Fibroblast of mammary gland (primary cell): ENCODE measurements around the gene GJD4.

Experiments
- DNase-seq: peaks from one replicate; pipeline ENCODE4 v3.0.0-alpha.2; 2010; ENCODE audit warnings: low read depth
- H3K4me3 ChIP-seq: 2 replicates; pipeline ENCODE4 v1.5.1; 2011; ENCODE audit warnings: low read depth, mild to moderate bottlenecking, low read length, moderate library complexity; ENCODE audit not compliant: control insufficient read depth
- TF ChIP-seq, protein P1 (sequence below): conservative IDR thresholded peaks from 2 replicates; pipeline ENCODE4 v1.5.1; 2011; ENCODE audit warnings: low read depth, low read length, inconsistent platforms; ENCODE audit not compliant: control insufficient read depth, insufficient read depth

The GJD4 gene

DNA sequence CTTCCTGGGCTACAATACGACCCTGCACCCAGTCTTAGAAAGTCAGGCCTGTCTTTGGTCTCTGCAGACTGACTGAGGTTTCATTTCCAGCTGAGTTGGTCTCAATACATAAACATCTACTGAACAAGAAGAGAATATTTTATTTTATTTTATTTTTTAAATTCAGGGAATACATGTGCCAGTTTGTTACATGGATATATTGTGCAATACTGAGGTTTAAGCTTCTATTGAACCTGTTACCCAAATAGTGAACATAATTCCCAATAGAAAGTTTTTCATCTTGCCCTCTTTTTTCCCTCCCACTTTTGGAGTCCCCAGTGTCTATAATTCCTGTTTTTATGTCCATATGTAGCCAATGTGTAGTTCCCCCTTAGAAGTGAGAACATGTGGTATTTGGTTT, 26.3 kb downstream of the GJD4 start:
- H3K4me3 ChIP-seq, result no peak overlapping the region
- DNase-seq, result no peak
- TF ChIP-seq, protein P1, sequence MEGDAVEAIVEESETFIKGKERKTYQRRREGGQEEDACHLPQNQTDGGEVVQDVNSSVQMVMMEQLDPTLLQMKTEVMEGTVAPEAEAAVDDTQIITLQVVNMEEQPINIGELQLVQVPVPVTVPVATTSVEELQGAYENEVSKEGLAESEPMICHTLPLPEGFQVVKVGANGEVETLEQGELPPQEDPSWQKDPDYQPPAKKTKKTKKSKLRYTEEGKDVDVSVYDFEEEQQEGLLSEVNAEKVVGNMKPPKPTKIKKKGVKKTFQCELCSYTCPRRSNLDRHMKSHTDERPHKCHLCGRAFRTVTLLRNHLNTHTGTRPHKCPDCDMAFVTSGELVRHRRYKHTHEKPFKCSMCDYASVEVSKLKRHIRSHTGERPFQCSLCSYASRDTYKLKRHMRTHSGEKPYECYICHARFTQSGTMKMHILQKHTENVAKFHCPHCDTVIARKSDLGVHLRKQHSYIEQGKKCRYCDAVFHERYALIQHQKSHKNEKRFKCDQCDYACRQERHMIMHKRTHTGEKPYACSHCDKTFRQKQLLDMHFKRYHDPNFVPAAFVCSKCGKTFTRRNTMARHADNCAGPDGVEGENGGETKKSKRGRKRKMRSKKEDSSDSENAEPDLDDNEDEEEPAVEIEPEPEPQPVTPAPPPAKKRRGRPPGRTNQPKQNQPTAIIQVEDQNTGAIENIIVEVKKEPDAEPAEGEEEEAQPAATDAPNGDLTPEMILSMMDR, result no peak

GRCh38 chr10:35632027-35632426, 26.9 kb downstream of the GJD4 start:
- H3K4me3 ChIP-seq, result no peak overlapping the region
- TF ChIP-seq, protein P1, result no peak
- DNase-seq, result no peak

DNA sequence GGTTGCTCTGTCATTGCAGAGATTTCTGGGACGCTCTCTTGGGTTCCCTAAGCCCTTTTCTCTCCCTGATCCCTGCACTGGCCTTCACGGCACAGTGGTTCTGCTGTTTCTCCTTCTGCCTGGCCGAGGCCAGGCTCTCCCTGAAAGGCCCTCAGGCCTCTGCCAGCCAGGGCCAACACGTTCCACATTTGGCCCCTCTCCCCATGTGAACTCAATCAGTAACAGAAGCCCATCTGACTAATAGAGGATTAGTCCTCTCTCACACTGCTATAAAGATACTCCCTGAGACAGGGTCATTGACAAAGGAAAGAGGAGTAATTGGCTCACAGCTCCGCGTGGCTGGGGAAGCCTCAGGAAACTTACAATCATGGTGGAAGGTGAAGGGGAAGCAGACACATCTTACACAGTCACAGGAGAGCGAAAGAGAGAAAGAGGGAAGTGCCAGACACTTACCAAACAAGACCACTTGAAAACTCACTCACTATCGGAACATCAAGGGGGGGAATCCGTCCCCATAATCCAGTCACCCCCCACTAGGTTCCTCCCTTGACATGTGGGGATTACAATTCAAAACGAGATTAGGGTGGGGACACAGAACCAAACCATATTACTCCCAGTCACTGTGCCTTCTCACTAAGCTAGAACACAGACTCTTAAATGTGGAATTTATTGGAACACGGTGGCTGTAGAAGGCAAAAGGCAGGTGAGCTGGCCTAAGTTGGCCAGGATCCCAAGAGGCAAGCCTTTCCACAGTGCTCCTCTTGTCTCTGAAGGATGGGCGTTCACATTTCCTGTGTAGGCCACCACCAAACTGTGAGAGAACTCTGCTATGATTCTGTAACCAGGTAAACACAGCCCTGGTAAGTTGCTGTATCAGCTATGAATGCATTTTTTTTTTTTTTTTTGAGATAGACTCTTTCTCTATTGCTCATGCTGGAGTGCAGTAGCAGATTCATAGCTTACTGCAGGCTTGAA, 28.2 kb downstream of the GJD4 start:
- TF ChIP-seq, protein P1, result no peak
- H3K4me3 ChIP-seq, result no peak overlapping the region
- DNase-seq, result no peak

DNA sequence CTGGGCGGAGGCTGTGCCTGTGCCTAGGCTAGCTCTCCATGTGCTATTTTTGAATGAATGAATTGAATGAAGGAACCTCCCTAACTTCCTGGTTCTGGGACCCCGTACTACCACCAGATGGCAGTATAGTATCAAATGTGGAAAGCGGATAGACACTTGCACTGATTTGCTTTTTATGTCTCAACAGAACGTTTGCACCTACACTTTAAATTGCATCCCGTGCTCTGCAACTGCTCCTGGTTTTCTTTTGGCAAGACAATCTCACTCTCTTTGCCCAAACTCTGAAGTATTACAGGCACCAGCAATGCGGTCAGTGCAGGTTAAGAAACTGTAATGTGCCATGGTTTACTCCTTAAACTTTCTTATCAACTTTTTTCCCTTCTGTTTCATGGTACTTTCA, 30.4 kb downstream of the GJD4 start:
- no peak overlapping the region for H3K4me3 ChIP-seq
- DNase-seq, result peak; percentile 73
- TF ChIP-seq, protein P1, result peak; percentile 97

DNA sequence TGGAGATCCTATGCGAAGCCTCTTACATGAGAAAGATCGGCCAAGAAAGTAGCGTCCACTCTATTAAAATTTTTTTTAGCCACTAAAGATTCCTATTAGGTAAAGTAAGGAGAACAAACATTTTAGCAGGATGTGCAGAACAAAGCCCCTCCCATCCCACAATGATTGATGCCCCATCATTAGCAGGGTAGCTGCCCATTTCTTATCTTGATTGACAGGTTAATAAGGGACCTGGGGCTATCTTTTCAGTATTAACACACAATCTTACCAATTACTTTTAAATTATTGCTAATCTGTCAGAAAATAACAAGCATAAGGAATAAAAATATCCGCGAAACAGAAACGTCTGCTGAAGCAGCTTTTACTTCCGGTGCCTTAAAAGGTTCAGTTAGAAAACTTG, 31.8 kb downstream of the GJD4 start:
- TF ChIP-seq, protein P1, result no peak
- no peak for DNase-seq
- no peak overlapping the region for H3K4me3 ChIP-seq

DNA sequence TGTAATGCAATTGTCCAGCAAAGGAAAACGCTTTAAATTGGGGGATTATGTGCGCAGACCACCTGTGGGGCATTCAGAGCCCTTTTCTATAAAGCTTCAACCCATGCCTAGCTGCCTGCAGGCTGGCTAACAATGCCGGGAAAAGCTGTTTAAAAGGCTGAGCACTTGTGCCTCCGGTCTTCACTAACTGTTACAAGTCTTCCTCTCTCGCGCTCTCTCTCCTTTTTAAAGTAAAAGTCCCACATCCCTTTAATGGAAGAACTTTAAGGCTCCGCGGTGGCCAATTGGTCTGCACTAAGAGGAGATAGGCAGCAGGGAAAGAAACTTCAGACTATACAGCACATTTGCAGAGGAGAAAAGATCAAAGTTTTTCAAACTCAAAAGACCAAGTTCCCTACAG, 32.3 kb downstream of the GJD4 start:
- no peak for DNase-seq
- TF ChIP-seq, protein P1, result no peak
- H3K4me3 ChIP-seq, result no peak overlapping the region
